Fibroblast of mammary gland (primary cell): ENCODE measurements around the gene SLX4IP.
"Not testable (repeated sequence)": the region's sequence is repeated elsewhere in the genome, so short reads cannot be mapped to it uniquely, and the experiment has no call there.

ENCODE experiments used
- DNase-seq: peaks from one replicate; pipeline ENCODE4 v3.0.0-alpha.2; 2010; ENCODE audit warnings: low read depth
- H3K4me3 ChIP-seq: 2 replicates; pipeline ENCODE4 v1.5.1; 2011; ENCODE audit warnings: low read depth, mild to moderate bottlenecking, low read length, moderate library complexity; ENCODE audit not compliant: control insufficient read depth
- CTCF ChIP-seq: conservative IDR thresholded peaks from 2 replicates; pipeline ENCODE4 v1.5.1; 2011; ENCODE audit warnings: low read depth, low read length, inconsistent platforms; ENCODE audit not compliant: control insufficient read depth, insufficient read depth

Gene SLX4IP

GRCh38 chr20:10415013-10415650 is 20.0 kb upstream of the SLX4IP start:
- no peak for DNase-seq
- TF ChIP-seq CTCF: no peak
- H3K4me3 ChIP-seq: no peak overlapping the region

GRCh38 chr20:10417218-10417617 is 17.9 kb upstream of the SLX4IP start:
- not testable (repeated sequence) for DNase-seq, H3K4me3 ChIP-seq

GRCh38 chr20:10419550-10420133 is 15.5 kb upstream of the SLX4IP start:
- DNase-seq: peak; percentile 7

GRCh38 chr20:10423735-10424134 is 11.4 kb upstream of the SLX4IP start:
- TF ChIP-seq CTCF: no peak
- no peak for DNase-seq
- no peak overlapping the region for H3K4me3 ChIP-seq

More at GRCh38 chr20:10419550-10420133, 15.5 kb upstream of the SLX4IP start:
- no peak overlapping the region for H3K4me3 ChIP-seq
- no peak for TF ChIP-seq CTCF

- peak; percentile 75 for DNase-seq
- H3K4me3 ChIP-seq: no peak overlapping the region
- peak; percentile 91 for TF ChIP-seq CTCF
Observed at GRCh38 chr20:10427060-10427692, 7.9 kb upstream of the SLX4IP start.

GRCh38 chr20:10428008-10428407 is 7.1 kb upstream of the SLX4IP start:
- DNase-seq: no peak
- H3K4me3 ChIP-seq: no peak overlapping the region
- no peak for TF ChIP-seq CTCF

GRCh38 chr20:10429443-10429981 is 5.6 kb upstream of the SLX4IP start:
- no peak for TF ChIP-seq CTCF
- DNase-seq: no peak
- no peak overlapping the region for H3K4me3 ChIP-seq
